Measurements from ENCODE around the gene CIC. TPM values are rescaled to one million over a fixed set of nuclear protein-coding genes. Genes with fewer than 3 reads are reported as not detected.
"Not testable (repeated sequence)": the region's sequence is repeated elsewhere in the genome, so short reads cannot be mapped to it uniquely, and the experiment has no call there.

Gene CIC
- total RNA-seq, 1 donor: 43.1 TPM

GRCh38 chr19:42325896-42326771 is 57.1 kb downstream of the CIC start:
- peak in 1 of 3 donors; percentile 34 for DNase-seq (ENCODE audit: low read depth in 2 of 3, low spot score in 2 of 3)

GRCh38 chr19:42326969-42327368 is 57.9 kb downstream of the CIC start:
- DNase-seq (ENCODE audit: low read depth in 2 of 3, low spot score in 2 of 3): no peak

- DNase-seq (ENCODE audit: low read depth in 2 of 3, low spot score in 2 of 3): no peak
Observed at GRCh38 chr19:42327381-42327780, 58.3 kb downstream of the CIC start.

GRCh38 chr19:42328106-42328505 is 59.1 kb downstream of the CIC start:
- DNase-seq (ENCODE audit: low read depth in 2 of 3, low spot score in 2 of 3): no peak

- DNase-seq (ENCODE audit: low read depth in 2 of 3, low spot score in 2 of 3): no peak
Observed at GRCh38 chr19:42328854-42329253, 59.8 kb downstream of the CIC start.

- no peak for DNase-seq (ENCODE audit: low read depth in 2 of 3, low spot score in 2 of 3)
Observed at GRCh38 chr19:42330241-42330711, 61.2 kb downstream of the CIC start.

GRCh38 chr19:42331333-42331732 is 62.3 kb downstream of the CIC start:
- not testable (repeated sequence) for DNase-seq (ENCODE audit: low read depth in 2 of 3, low spot score in 2 of 3)

- no peak for DNase-seq (ENCODE audit: low read depth in 2 of 3, low spot score in 2 of 3)
Observed at GRCh38 chr19:42332059-42332458, 63.0 kb downstream of the CIC start.

- no peak for DNase-seq (ENCODE audit: low read depth in 2 of 3, low spot score in 2 of 3)
Observed at GRCh38 chr19:42333018-42333417, 64.0 kb downstream of the CIC start.

GRCh38 chr19:42333975-42334696 is 65.1 kb downstream of the CIC start:
- DNase-seq (ENCODE audit: low read depth in 2 of 3, low spot score in 2 of 3): no peak

GRCh38 chr19:42334697-42335373 is 65.8 kb downstream of the CIC start:
- no peak for DNase-seq (ENCODE audit: low read depth in 2 of 3, low spot score in 2 of 3)

GRCh38 chr19:42335374-42335936 is 66.4 kb downstream of the CIC start:
- no peak for DNase-seq (ENCODE audit: low read depth in 2 of 3, low spot score in 2 of 3)

- no peak for DNase-seq (ENCODE audit: low read depth in 2 of 3, low spot score in 2 of 3)
Observed at GRCh38 chr19:42335971-42336370, 66.9 kb downstream of the CIC start.

GRCh38 chr19:42339126-42339860 is 70.2 kb downstream of the CIC start:
- DNase-seq (ENCODE audit: low read depth in 2 of 3, low spot score in 2 of 3): not testable (repeated sequence)

GRCh38 chr19:42339922-42340321 is 70.9 kb downstream of the CIC start:
- not testable (repeated sequence) for DNase-seq (ENCODE audit: low read depth in 2 of 3, low spot score in 2 of 3)

GRCh38 chr19:42343344-42344110 is 74.5 kb downstream of the CIC start:
- DNase-seq (ENCODE audit: low read depth in 2 of 3, low spot score in 2 of 3): peak in 1 of 3 donors; percentile 17

- DNase-seq (ENCODE audit: low read depth in 2 of 3, low spot score in 2 of 3): no peak
Observed at GRCh38 chr19:42344336-42344893, 75.4 kb downstream of the CIC start.

Data from hematopoietic multipotent progenitor cell (in vitro differentiated cells).